D341Med (cell line): ENCODE results near the gene CRB1.
"Not testable (repeated sequence)": the region's sequence is repeated elsewhere in the genome, so short reads cannot be mapped to it uniquely, and the experiment has no call there.

ENCODE experiments used
- DNase-seq: peaks from one replicate; pipeline ENCODE4 v3.0.0; 2012; ENCODE audit warnings: low spot score

CRB1 gene

GRCh38 chr1:197463142-197463541 lies 195.1 kb downstream of the CRB1 start:
- DNase-seq = no peak

- DNase-seq = no peak
These were observed 196.0 kb downstream of the CRB1 start for GRCh38 chr1:197464044-197464443.

DNA sequence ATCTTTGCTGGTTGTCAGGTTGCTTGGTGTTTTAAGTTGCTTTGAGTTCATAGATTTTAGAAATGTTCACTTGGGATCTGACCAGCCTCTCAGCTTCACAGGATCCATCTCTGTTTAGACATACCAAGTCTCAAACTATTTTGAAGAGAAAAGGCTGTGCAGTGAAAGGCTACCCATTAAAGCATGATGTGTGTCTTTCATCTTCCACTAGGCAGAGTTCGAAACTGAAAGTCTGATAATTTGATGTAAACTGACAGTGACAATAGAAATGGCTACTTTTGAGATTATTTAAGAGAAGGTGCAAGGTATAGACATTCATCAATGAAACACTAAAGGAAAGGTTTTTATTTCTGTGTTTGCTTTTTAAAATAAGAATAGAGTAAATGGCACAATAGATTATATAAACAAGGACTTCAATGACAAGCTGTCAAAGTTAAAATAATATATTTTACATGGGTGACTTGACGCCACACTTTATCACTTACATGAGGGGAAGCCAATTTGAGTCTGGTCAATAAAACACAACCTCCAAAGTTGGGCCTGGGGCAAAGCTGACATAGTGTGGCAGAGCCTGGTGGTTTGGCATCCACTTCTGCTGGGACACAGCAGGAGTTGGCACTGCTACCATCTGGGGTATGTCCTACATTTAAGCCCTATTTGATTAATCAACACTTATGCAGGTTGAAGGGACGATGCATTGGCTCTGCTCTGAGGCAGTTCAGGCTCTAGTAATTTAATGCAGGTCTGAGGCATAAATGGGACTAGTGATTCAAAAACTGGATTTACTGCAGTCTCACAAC lies 197.7 kb downstream of the CRB1 start:
- DNase-seq = no peak

GRCh38 chr1:197466813-197467212 lies 198.8 kb downstream of the CRB1 start:
- DNase-seq = no peak

DNA sequence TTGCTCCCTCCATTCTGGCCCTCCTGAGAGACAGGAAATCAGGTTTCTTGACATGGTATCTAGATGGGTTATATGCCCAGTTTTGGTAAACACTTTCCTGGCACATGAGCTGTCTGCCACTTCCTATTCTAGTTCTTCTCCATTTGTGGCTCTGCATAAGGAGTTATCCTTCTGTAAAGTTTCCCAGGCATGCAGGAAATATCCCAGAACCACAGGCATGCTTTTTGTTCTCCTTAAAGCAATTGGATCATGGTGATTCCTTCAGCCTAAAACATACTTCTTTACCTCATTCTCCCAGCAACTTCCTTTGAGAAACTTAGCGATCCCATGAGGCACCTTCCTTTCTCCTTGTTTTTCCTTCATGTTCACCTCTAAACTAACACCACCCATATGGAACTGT lies 199.8 kb downstream of the CRB1 start:
- no peak for DNase-seq

- no peak for DNase-seq
These were observed 200.6 kb downstream of the CRB1 start for GRCh38 chr1:197468543-197469175.

DNA sequence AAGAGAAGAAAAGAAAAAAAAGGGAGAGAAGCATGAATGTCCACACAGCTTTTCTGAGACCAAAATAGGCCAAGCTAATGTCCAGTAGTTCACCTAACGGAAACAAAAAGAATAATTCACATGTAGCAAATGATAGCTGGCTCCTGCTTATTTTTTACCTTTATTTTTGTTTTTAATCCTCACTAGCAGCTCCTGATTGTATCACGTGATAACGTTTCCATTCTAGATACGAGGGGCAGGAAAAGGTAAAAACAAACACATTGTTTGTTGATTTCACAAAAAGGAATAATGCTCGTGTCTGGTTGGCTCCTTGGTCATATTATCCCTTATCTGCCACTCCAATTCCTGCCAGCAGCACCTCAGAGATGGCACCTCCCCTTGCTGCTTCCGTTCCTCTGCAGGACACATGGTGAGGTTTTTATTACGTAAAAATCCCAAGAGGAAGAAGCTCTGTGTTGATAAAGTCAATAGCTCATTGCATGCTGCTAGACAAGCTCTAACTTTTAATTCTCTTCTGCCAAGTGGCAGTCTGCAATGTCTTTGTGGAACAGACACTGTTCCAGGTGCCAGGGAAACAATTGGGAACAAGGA lies 201.7 kb downstream of the CRB1 start:
- no peak for DNase-seq

DNA sequence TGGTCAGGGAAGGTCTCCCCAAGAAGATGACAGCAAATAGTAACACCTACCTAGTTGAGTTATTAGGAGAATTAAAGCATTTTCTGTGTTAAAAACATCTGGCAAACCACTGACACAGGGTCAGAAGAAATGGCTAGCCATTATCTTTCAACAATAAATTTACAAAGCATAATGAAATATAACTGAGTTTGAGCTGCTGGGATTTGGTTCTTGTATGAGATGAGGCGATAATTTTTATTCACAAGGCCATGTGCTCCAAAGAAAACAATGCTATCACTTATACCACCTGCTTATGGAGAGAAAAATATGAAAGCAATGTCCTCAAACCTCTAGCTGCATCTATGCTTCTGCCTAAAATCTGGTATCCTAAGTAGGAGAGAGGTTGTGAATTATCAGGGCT lies 202.3 kb downstream of the CRB1 start:
- no peak for DNase-seq

- DNase-seq = no peak
These were observed 203.4 kb downstream of the CRB1 start for GRCh38 chr1:197471248-197471985.

- DNase-seq = no peak
These were observed 204.1 kb downstream of the CRB1 start for GRCh38 chr1:197472141-197472540.

GRCh38 chr1:197480446-197480845 lies 212.4 kb downstream of the CRB1 start:
- DNase-seq = no peak

DNA sequence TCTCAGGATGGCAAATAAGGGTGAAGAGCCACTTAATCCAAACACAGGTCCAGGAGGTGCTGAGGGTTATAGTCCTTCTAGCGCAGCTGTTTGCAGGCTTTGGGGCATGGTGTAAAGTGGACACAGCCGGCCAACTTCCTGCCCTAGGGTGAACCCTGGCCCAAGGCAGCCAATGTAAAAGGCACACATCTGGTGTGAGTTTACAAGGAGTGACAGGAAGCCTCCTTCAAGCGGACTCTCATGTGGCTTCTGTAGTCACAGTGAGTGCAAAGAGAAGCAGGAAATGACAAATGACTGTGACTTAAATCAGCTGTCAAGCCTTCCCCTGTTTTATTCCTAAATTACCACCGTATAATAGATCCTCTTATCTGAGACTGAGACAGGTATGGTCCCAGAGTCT lies 213.0 kb downstream of the CRB1 start:
- no peak for DNase-seq

- no peak for DNase-seq
These were observed 217.7 kb downstream of the CRB1 start for GRCh38 chr1:197485790-197486189.

GRCh38 chr1:197486946-197487345 lies 218.9 kb downstream of the CRB1 start:
- DNase-seq = no peak

DNA sequence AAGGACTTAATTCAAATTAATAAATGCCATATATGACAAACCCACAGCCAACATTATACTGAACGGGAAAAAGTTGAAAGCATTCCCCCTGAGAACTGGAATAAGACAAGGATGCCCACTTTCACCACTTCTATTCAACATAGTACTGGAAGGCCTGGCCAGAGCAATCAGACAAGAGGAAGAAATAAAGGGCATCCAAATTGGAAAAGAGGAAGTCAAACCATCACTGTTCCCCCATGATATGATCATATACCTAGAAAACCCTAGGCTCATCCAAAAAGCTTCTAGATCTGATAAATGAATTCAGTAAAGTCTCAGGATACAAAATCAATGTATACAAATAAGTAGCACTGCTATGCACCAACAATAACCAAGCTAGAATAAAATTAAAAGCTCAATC lies 223.5 kb downstream of the CRB1 start:
- not testable (repeated sequence) for DNase-seq

DNA sequence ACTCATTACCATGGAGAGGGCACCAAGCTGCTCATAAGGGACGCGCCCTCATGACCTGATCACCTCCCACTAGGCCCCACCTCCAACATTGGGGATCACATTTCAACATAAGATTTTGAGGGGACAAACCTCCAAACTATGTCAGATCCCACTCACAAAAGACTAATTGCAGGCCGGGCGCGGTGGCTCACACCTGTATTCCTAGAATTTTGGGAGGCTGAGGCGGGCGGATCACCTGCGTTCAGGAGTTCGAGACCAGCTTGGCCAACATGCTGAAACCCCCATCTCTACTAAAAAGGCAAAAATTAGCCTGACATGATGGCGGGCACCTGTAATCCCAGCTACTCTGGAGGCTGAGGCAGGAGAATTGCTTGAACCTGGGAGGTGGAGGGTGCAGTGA lies 228.7 kb downstream of the CRB1 start:
- no peak for DNase-seq

DNA sequence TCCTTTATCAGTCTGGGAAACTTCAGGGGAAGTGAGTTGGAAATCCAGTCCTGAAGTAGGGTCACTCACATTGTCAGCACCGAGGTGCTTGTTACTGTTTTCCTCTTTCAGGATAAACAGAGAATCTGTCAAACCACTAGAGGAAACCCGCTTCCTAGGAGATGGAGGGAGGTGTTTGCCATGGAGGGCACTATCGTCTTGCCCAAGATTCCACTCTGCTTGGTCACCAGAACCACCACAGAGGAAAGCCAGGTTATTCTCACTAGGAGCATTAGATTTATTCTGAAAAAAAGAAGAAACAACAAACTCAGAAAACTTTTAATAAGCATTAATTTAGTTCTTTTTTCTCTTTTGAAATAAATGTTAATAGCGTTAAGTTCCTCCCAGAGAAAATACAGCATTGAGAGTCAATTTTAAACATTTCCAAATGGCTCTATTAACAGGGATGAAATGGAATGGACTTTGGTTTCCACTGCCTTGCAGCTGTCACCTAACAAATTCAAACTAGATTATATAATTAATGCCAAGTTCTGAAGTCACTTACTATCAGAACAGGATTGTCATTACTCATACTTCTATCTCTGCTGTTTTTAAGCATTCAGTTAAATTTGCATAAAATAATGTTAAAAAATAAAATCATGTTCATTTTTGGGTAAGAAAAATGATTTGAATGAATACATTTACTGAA lies 242.8 kb downstream of the CRB1 start:
- no peak for DNase-seq

DNA sequence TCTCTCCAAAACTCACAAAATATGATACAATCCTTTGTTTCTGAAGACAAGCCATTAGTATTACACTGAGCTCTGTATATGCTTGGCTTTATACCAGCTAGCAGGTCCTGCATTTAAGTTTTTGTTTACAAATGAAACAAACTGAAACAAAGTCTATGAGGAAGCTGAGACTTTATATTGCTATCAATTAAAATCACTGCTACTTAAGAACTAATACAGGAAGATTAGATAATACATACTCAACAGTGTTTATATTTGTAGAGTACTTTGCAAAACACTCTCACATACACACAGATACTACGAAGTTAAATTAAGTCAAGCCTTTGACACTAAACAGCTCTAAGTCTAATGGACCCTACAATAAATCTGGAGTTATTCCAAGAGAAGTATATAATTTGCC lies 247.4 kb downstream of the CRB1 start:
- DNase-seq = no peak

- DNase-seq = peak; percentile 42
These were observed 251.8 kb downstream of the CRB1 start for GRCh38 chr1:197519741-197520334.

DNA sequence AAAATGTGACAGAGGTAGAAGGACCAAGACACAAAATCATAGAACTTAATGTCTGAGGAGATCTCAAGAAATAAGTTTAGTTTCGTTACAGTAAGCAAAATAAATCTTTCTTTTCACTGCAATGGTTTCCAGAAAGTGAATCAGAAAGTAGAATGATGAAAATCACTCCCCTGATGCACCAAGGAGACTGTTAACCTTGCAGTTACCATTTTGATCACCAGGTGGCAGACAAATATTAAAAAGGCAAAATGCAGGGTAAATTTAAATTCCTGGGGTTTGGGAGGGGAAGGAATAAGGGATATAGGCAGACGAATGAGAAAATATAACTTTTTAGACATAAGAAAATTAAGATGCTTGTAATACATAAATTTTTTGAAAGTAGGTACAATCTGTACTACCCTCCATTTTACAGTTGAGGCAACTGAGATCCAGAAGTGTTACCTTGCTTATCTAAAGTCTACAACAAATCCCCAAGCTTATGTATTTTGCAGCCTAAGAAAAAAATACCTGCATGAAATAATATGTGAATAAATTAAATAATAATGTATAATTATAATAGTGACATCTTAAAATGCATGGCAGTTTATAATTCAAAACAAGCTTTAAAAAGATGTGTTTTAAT lies 253.2 kb downstream of the CRB1 start:
- DNase-seq = peak; percentile 47

- no peak for DNase-seq
These were observed 258.8 kb downstream of the CRB1 start for GRCh38 chr1:197526736-197527371.
